Astrocyte (in vitro differentiated cells and primary cell): ENCODE results near the gene PRKCE.

ENCODE experiments used
- CTCF ChIP-seq: IDR thresholded peaks from 2 replicates; pipeline ENCODE4 v1.5.1; 2011; ENCODE audit warnings: low read depth, mild to moderate bottlenecking, inconsistent platforms, low read length, moderate library complexity; ENCODE audit not compliant: insufficient read depth
- EZH2 ChIP-seq: IDR thresholded peaks from 2 replicates; pipeline ENCODE4 v1.6.1; 2012; ENCODE audit warnings: mild to moderate bottlenecking, low read length, inconsistent platforms; ENCODE audit not compliant: insufficient read depth

GRCh38 chr2:45669032-45669486, 17.6 kb downstream of the PRKCE start:
- no peak for TF ChIP-seq CTCF
- TF ChIP-seq EZH2: no peak
